Skeletal muscle satellite cell (primary cell): Measurements from ENCODE around the gene KRT9.
A peak's percentile ranks its signal among the peaks of the same experiment; 100 is the strongest.
"Not testable (repeated sequence)": the region's sequence is repeated elsewhere in the genome, so short reads cannot be mapped to it uniquely, and the experiment has no call there.

Experiments
- H3K27me3 ChIP-seq: 2 replicates; pipeline ENCODE4 v1.7.0; 2013; ENCODE audit warnings: low read length; ENCODE audit not compliant: control insufficient read depth, insufficient read depth
- H3K36me3 ChIP-seq: 2 replicates; pipeline ENCODE4 v1.7.0; 2013; ENCODE audit warnings: mild to moderate bottlenecking, control low read depth, low read length; ENCODE audit not compliant: insufficient read depth
- H3K4me1 ChIP-seq: 2 replicates; pipeline ENCODE4 v1.7.0; 2013; ENCODE audit warnings: low read length; ENCODE audit not compliant: control insufficient read depth, insufficient read depth
- H3K4me2 ChIP-seq: 2 replicates; pipeline ENCODE4 v1.7.0; 2013; ENCODE audit warnings: mild to moderate bottlenecking, low read length
- H3K4me3 ChIP-seq: 2 replicates; pipeline ENCODE4 v1.7.0; 2013; ENCODE audit warnings: low read length
- H3K9ac ChIP-seq: 2 replicates; pipeline ENCODE4 v1.7.0; 2013; ENCODE audit warnings: mild to moderate bottlenecking, low read depth, low read length, moderate library complexity
- H3K9me3 ChIP-seq: replicated peaks from 2 replicates; pipeline ENCODE4 v1.7.0; 2013; ENCODE audit warnings: mild to moderate bottlenecking, control low read depth, low read length

The KRT9 gene

DNA sequence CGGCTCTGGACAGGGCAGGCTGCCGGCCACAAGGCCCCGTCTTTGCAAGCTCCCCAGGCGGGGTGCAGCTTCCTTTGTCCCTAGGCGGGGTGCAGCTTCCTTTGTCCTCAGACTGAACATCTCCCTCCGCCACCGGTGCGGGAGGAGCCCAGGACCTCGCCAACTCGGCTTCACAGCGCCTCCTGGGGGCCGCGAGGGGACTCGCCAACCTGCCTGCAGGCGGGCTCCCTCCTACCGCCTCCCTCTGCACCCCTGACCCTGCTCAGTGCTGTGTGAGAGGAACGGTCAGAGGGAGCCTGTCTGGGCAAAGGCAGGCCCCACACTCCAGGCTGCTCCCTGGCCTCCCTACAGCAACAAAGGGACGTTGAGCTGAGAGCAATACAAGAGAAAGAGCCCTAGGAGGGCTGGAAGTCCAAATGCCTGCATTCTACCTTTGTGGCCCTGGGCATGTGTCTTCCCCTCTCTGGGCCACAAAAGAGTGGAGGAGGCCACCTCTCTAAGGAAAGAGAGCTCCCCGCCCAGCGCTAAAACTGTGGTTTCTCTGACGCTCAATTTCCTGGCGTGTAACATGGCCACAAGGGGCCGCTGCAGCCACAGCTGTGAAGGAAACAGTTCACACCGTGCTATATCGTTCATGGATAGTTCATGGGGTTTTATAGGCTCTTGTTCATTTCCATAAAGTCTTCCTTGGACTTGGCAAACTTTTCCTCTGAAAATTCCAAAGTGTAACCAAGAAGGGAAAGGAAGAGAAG lies 22.8 kb downstream of the KRT9 start:
- Histone ChIP-seq H3K4me2 (peak overlapping the region; percentile 71), H3K27me3 (peaks cover 5% of the 10 kb centered on the region), H3K36me3 (no peaks in the 10 kb centered on the region), H3K9me3 (no peaks in the 10 kb centered on the region), H3K9ac (peak overlapping the region; percentile 73), H3K4me1 (peaks cover 26% of the 10 kb centered on the region), H3K4me3 (no peak overlapping the region)

DNA sequence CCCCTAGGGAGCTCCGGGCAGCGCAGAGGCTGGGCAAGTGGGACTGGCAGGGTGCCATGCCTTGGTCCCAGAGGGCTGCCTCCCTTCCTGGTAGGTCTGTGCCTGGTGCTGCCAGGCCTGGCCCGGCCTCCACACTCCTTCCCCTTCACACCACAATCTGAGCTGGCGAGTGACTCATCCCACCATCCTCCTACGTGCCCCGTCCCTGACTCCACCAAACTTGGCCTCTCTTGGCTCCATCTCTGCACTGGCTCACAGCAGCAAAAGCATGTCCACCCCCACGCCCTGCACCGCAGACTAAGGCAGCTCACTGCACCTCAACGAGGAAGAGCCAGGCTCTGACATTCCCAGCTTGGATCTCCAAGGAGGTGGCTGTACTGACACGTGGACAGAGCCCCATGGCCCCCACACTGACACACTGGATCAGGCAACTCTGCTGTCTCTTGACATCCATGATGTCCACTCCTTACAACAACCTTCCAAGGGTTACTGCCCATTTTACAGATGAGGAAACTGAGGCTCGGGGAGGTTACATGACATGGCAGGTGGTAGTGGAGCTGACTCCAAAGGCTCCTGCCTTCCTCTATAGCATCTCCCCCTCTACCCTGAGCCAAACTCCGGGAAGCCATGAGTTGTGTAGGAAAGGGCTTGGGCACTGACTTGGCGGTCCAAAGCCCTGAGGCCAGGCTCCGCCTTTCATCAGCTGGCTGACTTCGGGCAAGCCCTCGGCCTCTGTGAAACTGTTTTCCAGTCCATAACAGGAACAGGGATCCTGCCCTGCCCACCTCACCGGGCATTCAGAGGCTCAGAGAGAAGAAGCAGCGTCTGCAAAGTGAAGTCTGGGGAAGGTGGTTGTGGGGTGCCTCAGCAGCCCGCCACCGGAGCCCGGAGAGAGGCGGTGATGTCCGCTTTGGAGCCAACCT lies 23.7 kb downstream of the KRT9 start:
- H3K4me3 ChIP-seq = no peak overlapping the region
- H3K27me3 ChIP-seq = no peaks in the 10 kb centered on the region
- no peaks in the 10 kb centered on the region for H3K9me3 ChIP-seq
- H3K4me1 ChIP-seq = peaks cover 26% of the 10 kb centered on the region
- H3K9ac ChIP-seq = peak overlapping the region; percentile 73
- H3K36me3 ChIP-seq = no peaks in the 10 kb centered on the region
- peak overlapping the region; percentile 53 for H3K4me2 ChIP-seq

DNA sequence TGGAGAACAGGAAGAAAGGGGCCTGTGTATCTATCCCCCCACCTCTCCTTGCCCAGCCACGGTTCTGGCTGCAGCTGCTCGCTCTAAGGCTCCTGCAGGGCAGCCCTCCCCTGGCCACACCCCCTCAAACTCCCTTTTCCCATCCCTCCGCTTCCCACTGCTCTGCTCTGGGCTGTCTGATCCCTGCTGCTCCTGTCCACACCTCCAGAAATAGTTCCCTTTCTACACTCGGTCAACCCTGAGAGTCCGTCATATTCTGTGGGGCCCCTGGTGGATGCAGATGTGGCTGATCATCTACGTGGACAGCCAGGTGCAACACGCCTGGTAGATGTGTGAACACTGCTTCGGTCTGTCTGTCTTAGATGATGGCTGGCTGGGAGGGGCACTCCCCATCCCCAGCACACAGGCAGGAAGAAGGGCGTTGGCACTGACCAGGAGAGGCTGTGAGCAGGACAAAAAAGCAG lies 24.4 kb downstream of the KRT9 start:
- H3K9ac ChIP-seq = peak overlapping the region; percentile 54
- no peak overlapping the region for H3K4me3 ChIP-seq
- H3K4me2 ChIP-seq = peak overlapping the region; percentile 53
- H3K4me1 ChIP-seq = peaks cover 26% of the 10 kb centered on the region
- no peaks in the 10 kb centered on the region for H3K27me3 ChIP-seq
- no peaks in the 10 kb centered on the region for H3K36me3 ChIP-seq
- H3K9me3 ChIP-seq = no peaks in the 10 kb centered on the region

DNA sequence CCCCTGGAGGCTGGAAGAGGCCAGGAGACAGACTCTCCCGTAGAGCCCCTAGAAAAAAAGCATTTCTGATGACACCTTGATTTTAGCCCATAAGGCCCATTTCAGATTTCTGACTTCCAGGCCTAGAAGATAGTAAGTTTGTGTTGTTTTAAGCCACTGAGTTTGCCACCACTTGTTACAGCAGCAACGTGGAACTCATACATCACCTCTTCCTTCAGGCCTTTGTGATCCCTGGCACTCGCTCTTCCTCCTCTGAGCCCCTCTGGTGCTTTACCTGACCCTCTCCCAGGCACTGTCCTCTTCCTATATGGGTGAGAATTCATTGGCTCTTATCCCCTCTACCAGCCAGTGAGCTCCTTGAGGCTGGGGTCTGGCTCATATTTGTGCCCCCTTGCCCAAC lies 25.0 kb downstream of the KRT9 start:
- H3K36me3 ChIP-seq = no peaks in the 10 kb centered on the region
- no peaks in the 10 kb centered on the region for H3K9me3 ChIP-seq
- H3K27me3 ChIP-seq = no peaks in the 10 kb centered on the region
- peaks cover 26% of the 10 kb centered on the region for H3K4me1 ChIP-seq
- no peak overlapping the region for H3K9ac ChIP-seq
- H3K4me2 ChIP-seq = no peak overlapping the region
- no peak overlapping the region for H3K4me3 ChIP-seq

DNA sequence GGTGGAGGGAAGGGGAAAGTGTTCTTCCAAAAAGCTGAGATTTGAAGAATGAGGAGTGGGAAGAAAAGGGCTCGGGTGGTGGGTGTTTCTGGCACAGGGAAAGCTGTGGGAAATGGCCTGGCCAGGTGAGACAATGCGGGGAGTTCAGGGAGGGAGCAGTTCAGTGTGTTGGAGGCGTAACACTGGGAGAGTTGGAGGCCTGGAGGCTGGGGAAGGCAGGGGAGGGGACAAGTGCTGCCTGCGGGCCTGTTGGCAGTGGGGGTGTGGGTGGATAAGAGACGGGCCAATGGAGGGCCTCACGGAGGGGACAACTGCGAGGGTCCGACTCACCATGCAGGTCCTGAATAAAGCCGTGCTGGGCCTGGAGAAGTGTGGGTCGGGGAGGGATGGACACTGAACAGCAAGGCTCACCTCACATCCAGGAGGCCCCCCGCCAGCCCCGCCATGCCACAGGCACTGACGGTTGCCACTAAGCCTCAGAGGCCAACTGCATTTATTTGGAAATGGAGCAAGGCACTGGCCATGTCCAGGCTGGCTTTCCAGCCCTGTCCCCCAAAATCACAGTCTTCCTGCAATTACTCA lies 25.9 kb downstream of the KRT9 start:
- Histone ChIP-seq H3K4me3 (no peak overlapping the region), H3K9me3 (no peaks in the 10 kb centered on the region), H3K36me3 (no peaks in the 10 kb centered on the region), H3K4me1 (peaks cover 26% of the 10 kb centered on the region), H3K9ac (no peak overlapping the region), H3K4me2 (no peak overlapping the region), H3K27me3 (no peaks in the 10 kb centered on the region)

DNA sequence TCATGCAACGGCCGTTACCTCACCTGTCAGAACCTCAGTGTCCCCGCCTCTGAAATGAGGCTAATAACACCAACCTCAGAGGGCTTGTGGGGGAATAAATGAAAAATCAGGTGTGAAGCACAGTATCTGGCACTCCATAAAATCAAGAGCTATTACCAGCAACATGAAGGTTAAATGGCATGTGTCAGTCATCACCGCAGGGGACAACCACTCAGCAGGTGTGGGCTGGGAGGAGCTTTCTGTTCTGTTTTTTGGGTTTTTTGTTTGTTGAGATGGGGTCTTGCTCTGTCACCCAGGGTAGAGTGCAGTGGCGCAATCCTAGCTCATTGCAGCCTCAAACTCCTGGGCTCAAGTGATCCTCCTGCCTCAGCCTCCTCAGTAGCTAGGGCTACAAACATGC lies 26.9 kb downstream of the KRT9 start:
- no peaks in the 10 kb centered on the region for H3K36me3 ChIP-seq
- no peak overlapping the region for H3K4me2 ChIP-seq
- H3K4me1 ChIP-seq = peaks cover 26% of the 10 kb centered on the region
- no peaks in the 10 kb centered on the region for H3K9me3 ChIP-seq
- no peak overlapping the region for H3K9ac ChIP-seq
- H3K27me3 ChIP-seq = no peaks in the 10 kb centered on the region
- no peak overlapping the region for H3K4me3 ChIP-seq

DNA sequence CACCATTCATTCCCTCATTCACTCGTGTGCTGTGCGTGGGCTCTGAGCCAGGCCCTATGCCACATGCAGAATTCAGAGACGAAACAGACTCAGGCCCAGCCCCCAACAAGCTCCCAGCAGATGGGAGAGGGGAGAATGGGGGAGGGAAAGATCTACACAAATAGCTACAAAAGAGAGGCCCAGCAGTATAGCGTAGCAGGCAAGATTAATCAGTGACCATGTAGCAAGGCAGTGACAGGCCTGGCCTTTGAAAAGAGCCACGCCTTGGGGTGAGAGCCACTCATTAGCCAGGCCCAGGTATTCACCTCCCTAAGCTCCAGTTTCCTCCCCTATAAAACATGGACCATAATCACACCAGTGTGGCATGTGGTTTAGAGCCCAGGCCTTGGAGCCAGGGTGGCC lies 27.4 kb downstream of the KRT9 start:
- H3K4me2 ChIP-seq = no peak overlapping the region
- H3K4me1 ChIP-seq = peaks cover 23% of the 10 kb centered on the region
- no peak overlapping the region for H3K4me3 ChIP-seq
- H3K9ac ChIP-seq = no peak overlapping the region
- H3K27me3 ChIP-seq = no peaks in the 10 kb centered on the region
- no peaks in the 10 kb centered on the region for H3K36me3 ChIP-seq
- no peaks in the 10 kb centered on the region for H3K9me3 ChIP-seq

GRCh38 chr17:41542786-41543185 lies 29.1 kb downstream of the KRT9 start:
- H3K9me3 ChIP-seq, H3K4me2 ChIP-seq, H3K27me3 ChIP-seq, H3K36me3 ChIP-seq, H3K9ac ChIP-seq, H3K4me3 ChIP-seq: not testable (repeated sequence)
- H3K4me1 ChIP-seq = peaks cover 14% of the 10 kb centered on the region

- Histone ChIP-seq H3K27me3 (no peaks in the 10 kb centered on the region), H3K4me3 (no peak overlapping the region), H3K4me1 (peaks cover 10% of the 10 kb centered on the region), H3K9me3 (no peaks in the 10 kb centered on the region), H3K9ac (no peak overlapping the region), H3K36me3 (no peaks in the 10 kb centered on the region), H3K4me2 (no peak overlapping the region)
Observed at GRCh38 chr17:41542357-41542756, 29.5 kb downstream of the KRT9 start.

- peaks cover 6% of the 10 kb centered on the region for H3K4me1 ChIP-seq
- no peaks in the 10 kb centered on the region for H3K9me3 ChIP-seq
Observed at GRCh38 chr17:41540921-41541625, 30.8 kb downstream of the KRT9 start.

More at GRCh38 chr17:41540921-41541625, 30.8 kb downstream of the KRT9 start:
- Histone ChIP-seq H3K36me3 (no peaks in the 10 kb centered on the region), H3K27me3 (peaks cover 3% of the 10 kb centered on the region), H3K9ac (no peak overlapping the region), H3K4me3 (no peak overlapping the region), H3K4me2 (no peak overlapping the region)
